ENCODE results near the gene CSNK1A1L. TPM values are rescaled to one million over a fixed set of nuclear protein-coding genes. Genes with fewer than 3 reads are reported as not detected.

CSNK1A1L gene
- total RNA-seq = not detected

DNA sequence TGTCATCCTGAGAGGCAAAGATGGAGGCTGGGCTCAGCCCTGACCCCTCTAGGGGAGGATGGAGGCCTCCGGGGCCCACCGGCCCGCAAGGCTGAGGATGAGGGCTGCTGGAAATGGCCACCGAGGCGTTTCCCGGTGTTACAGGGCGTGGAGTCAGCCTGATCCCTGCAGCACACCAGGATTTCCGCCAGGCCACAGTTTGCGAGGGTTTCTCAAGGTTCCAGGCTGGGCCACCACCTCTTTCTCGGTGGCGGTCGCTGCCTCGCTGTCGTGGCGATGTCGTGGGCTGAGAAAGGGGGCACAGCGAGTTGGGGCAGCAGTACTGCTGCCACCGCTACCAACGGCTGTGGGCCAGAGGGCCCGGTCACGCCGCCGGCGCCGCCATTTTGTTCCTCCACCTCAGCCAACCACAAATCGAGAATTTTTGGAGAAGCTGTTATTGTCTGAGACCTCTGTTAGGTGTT is at the start of gene CSNK1A1L:
Gene CSNK1A1L (minus strand): TSS at position 414 of the 464 bp plus-strand sequence. CDS start 408 bp downstream, at position 6.
- WGBS, 2 donors = 95 to 98% methylated on average over 26 of the region's 26 CpGs
- H3K4me1 ChIP-seq = no peaks in the 10 kb centered on the region
- H3K4me3 ChIP-seq (replicated peaks in 1 of 3) = no peak within 1 kb of the TSS
- H3K36me3 ChIP-seq = no peaks in the 10 kb centered on the region
- intact Hi-C loops (cut with DNase I) = loop anchor here (10.0 kb wide), 1 partner anchor 500 kb away; no protein-coding TSS in a partner anchor
- H3K27ac ChIP-seq = no peak within 1 kb of the TSS
- TF ChIP-seq POLR2A (IDR thresholded peaks at IDR 0.05) = no peak
- TF ChIP-seq, protein P1, sequence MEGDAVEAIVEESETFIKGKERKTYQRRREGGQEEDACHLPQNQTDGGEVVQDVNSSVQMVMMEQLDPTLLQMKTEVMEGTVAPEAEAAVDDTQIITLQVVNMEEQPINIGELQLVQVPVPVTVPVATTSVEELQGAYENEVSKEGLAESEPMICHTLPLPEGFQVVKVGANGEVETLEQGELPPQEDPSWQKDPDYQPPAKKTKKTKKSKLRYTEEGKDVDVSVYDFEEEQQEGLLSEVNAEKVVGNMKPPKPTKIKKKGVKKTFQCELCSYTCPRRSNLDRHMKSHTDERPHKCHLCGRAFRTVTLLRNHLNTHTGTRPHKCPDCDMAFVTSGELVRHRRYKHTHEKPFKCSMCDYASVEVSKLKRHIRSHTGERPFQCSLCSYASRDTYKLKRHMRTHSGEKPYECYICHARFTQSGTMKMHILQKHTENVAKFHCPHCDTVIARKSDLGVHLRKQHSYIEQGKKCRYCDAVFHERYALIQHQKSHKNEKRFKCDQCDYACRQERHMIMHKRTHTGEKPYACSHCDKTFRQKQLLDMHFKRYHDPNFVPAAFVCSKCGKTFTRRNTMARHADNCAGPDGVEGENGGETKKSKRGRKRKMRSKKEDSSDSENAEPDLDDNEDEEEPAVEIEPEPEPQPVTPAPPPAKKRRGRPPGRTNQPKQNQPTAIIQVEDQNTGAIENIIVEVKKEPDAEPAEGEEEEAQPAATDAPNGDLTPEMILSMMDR (IDR thresholded peaks at IDR 0.05) = no peak
- no peak for DNase-seq
- H3K27me3 ChIP-seq = no peaks in the 10 kb centered on the region
- no peaks in the 10 kb centered on the region for H3K9me3 ChIP-seq

DNA sequence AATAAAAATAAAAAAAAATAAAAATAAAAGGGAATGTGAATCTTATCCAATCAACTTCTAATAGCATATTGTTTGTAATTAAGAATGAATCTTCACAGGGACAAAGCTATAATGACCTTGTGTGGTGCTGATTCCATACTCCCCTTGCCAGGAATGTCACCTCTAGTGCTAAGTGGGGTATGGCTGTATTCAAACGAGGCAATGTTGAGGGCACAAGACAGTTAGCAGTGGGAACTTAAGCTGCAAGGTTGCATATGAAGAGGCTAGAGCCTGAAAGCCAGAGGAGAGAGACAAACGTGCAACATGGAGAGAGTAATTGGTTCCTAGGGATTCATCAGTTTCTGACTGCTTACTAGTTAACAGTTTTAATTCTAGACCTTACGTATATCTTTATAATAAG is 43.9 kb upstream of the CSNK1A1L start:
- Histone ChIP-seq H3K4me3 (replicated peaks in 1 of 3) (no peak overlapping the region), H3K4me1 (no peaks in the 10 kb centered on the region), H3K27ac (no peak overlapping the region), H3K27me3 (no peaks in the 10 kb centered on the region), H3K36me3 (no peaks in the 10 kb centered on the region), H3K9me3 (no peaks in the 10 kb centered on the region)
- no peak for TF ChIP-seq POLR2A (IDR thresholded peaks at IDR 0.05)
- TF ChIP-seq, protein P1 (IDR thresholded peaks at IDR 0.05) = no peak
- intact Hi-C loops (cut with DNase I) = no loop called here
- 55 to 61% methylated on average over 3 of the region's 3 CpGs for WGBS, 2 donors
- no peak for DNase-seq

DNA sequence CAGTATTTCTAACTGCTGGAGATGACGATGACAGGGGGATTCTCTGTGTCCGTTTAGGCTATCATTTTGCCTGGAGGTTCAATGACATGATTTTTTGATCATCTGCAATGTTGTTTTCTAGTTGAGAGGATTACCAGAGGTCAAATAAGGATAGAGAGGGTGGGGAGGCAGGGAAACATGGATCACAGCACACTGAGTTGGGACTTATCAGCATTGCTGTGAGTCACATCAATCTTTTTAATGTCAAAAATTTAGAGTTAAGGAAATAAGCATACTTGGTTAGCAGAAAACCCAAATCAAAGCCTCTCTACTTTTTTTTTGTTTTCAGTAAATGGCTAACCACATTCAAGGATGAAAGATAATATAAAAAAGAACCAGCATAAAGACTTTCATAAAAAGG is 43.0 kb upstream of the CSNK1A1L start:
- no peak for TF ChIP-seq POLR2A (IDR thresholded peaks at IDR 0.05)
- TF ChIP-seq, protein P1 (IDR thresholded peaks at IDR 0.05) = no peak

DNA sequence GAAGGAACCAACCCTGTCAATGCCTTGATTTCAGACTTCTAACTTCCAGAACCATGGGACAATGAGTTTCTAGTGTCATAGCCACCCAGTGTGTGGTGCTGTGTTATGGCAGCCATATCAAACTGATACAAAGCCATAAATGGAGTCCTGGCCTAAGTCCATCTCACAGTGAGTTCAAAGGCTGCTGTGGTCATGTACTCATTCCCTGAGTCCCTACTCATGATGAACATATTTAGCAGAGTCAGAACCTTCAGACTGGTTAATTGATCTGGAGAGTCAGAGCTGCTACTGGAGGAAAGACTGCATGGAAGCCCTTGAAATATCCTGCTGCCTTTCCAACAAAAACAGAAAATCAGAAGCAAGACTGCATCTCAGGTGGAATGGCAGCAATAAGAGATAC is 39.2 kb upstream of the CSNK1A1L start:
- H3K4me1 ChIP-seq = no peaks in the 10 kb centered on the region
- no peaks in the 10 kb centered on the region for H3K36me3 ChIP-seq
- no peak overlapping the region for H3K4me3 ChIP-seq (replicated peaks in 1 of 3)
- H3K27me3 ChIP-seq = no peaks in the 10 kb centered on the region
- no peak for DNase-seq
- no peak overlapping the region for H3K27ac ChIP-seq
- intact Hi-C loops (cut with DNase I) = no loop called here
- H3K9me3 ChIP-seq = no peaks in the 10 kb centered on the region
- TF ChIP-seq POLR2A (IDR thresholded peaks at IDR 0.05) = no peak
- TF ChIP-seq, protein P1 (IDR thresholded peaks at IDR 0.05) = no peak

More for the DNA sequence above, 43.0 kb upstream of the CSNK1A1L start:
- Histone ChIP-seq H3K36me3 (no peaks in the 10 kb centered on the region), H3K4me1 (no peaks in the 10 kb centered on the region), H3K9me3 (no peaks in the 10 kb centered on the region), H3K27me3 (no peaks in the 10 kb centered on the region), H3K4me3 (replicated peaks in 1 of 3) (no peak overlapping the region), H3K27ac (no peak overlapping the region)
- intact Hi-C loops (cut with DNase I) = no loop called here
- WGBS, 2 donors = 67 to 80% methylated on average over 2 of the region's 2 CpGs
- no peak for DNase-seq

DNA sequence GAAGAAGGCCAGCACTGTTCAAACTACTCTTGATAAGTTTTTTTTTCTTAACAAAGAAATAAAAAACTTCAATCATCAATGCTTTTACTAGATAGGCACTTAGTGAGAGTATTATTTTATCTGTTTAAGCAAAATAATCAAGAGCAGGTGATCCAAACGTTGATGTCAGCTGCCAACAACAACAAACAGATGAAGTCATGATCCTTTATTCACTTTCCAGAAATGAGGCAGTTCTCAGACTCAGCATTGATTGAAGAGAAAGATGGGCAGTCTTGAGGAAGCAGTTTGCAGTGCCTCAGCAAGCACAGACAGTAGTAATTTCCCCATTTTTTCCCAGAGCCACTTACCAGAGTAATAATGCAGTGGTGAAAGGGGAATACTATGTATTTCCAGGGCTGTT is 38.4 kb upstream of the CSNK1A1L start:
- H3K27ac ChIP-seq = no peak overlapping the region
- H3K36me3 ChIP-seq = no peaks in the 10 kb centered on the region
- H3K9me3 ChIP-seq = no peaks in the 10 kb centered on the region
- no peak overlapping the region for H3K4me3 ChIP-seq (replicated peaks in 1 of 3)
- 14 to 26% methylated on average over 1 of the region's 1 CpG for WGBS, 2 donors
- H3K27me3 ChIP-seq = no peaks in the 10 kb centered on the region
- no peak for DNase-seq
- intact Hi-C loops (cut with DNase I) = no loop called here
- H3K4me1 ChIP-seq = no peaks in the 10 kb centered on the region
- TF ChIP-seq POLR2A (IDR thresholded peaks at IDR 0.05) = no peak
- TF ChIP-seq, protein P1 (IDR thresholded peaks at IDR 0.05) = no peak

Data from thyroid gland (tissue), 4 donors.